Measurements from ENCODE around the gene JMY.

Gene JMY

DNA sequence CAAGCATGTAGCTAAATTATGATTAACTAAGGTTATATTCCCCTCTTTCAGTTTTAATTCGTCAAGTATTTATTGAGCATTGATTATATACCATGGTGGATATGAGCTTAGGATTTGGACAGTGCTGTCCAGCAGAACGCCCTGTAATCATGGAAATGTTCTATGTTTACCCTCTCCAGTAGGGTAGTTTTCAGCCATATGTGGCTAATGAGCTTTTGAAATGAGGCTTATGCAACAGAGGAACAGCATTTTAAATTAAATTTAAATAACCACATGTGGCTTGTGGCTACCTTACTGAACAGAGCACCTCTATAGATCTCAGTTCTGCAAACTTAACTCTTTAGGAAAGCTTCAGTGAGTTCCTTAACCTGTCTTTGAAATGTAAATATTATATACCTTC lies 59.1 kb downstream of the JMY start:
- DNase-seq (ENCODE audit: low read depth in 2 of 2): no peak

DNA sequence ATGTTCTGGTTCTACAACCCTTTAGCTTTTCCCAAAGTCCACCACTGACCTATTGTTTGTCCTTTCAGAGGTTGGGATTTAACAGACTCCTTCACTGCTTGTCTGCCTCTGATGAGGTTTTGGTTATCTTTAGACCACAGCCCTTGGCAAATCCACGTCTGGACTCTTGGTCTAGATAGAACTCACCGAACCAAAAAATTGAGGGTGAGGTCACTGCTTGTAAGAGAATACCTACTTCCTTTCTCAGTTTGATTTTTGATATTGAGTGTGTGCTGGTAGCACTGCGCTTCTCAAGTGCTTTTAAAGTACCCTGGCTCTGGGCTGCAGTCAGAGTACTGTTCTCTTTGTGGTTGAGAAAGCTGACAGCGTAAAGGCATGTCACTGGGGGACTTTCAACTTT lies 61.7 kb downstream of the JMY start:
- no peak for DNase-seq (ENCODE audit: low read depth in 2 of 2)

DNA sequence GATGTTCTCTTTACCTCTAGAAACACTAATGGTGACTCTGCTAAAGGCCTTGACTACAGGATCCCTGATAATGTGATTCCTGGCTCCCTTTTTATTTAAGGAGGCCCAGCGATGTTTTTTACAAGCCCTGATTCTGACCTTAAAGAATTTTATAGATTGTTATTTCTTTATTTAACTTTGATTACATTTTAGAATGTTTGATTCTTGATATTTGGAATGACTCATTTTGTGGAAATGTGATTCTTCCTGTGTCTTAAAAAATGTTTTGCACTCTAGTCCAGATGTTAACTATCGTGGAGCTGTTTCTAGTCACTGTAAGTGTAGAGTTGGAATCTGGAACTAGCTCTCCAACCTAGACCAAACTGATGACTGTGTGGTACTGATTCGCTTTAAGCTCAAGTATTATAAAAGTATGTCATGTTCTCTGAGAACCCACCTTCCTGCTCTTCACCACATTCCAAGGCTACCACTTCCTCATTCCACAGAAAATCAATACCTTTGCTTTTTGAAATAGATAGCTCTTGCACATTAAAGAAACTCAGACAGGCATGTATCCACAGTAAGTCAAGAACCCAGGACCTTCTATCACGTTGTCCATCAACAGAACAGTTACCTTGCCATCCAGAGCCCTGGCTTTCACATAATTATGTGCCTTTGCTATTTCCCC lies 65.2 kb downstream of the JMY start:
- no peak for DNase-seq (ENCODE audit: low read depth in 2 of 2)

DNA sequence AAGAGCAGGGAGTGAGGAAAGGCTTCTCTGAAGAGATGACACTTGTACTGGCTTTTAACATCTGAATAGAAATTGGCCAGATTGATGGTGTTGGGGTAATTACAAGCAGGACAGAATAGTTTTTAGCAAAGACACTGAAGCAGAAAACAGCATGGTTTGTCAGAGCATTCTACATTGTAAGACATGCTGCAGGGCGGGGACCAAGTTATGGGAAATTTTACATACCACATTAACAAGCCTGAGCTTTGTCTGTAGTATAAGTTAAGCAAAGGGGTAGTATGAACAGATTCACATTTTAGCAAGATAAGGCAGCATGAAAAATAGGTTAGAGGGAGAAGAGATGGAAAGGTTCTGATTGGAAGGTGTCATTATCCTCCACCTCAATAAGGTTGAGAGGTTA lies 66.5 kb downstream of the JMY start:
- DNase-seq (ENCODE audit: low read depth in 2 of 2): no peak

DNA sequence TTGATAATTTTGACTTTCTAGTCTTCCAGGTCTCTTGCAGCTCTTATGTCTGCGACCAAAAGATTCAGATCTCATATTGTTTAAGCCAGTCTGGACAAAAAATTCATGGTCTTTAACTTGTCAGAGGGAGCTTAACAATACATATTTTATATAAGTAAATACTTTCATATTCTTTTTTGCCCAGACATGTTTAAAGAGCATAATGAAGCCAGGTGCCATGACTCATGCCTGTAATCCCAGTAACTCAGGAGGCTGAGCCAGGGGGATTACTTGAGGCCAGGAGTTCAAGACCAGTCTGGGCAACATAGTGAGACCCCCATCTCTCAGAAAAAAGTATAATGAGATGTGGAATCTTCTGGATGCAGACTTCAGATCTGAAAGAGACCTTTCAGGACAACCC lies 69.8 kb downstream of the JMY start:
- no peak for DNase-seq (ENCODE audit: low read depth in 2 of 2)

DNA sequence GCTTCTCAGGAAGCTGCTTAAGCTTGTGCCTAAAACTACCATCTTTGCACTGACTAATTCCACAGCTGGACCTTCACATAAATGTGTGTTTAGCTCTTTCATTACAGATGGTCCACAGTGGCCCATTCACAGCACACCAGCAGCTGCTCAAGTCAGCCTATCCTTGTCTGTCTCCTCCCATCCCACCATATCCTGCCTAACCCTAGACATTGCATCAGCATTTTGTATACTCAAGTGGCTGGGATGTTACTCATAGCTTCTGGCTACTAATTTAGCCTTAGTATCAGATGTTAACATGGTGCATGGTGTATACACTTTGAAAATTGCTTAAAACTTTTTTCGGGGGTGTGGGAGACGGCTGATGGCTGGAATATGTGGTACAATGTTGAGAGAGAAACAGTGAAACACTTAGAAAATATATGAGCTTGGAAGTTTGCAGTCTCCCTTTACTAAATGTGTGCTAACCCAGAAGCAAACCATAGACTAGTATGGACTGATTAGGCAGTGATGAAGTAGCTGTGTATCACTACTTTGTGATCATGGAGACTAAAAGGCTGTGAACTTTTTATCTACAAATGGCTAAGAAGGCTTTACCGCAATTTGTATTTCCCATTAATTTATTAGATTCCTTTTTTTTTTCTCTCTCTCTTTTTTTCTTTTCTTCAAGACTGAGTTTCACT lies 83.1 kb downstream of the JMY start:
- DNase-seq (ENCODE audit: low read depth in 2 of 2): no peak

DNA sequence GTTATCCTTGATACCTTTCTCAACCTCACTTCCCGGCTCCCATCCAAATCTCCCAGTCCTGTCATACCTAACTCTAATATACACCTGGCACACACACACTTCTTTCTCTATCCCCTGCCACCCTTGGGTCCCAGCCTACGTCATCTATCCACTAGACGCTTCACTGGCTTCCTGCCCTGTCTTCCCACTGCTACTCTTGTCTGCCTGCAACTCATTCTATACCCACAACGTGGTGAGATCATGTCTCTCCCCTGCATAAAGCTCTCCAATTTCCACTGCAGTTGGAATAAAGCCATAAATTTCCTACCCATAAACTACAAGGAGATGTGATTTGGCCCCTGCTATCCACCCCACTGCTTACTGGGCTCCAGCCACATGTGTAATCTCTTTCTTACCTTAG lies 93.5 kb downstream of the JMY start:
- DNase-seq (ENCODE audit: low read depth in 2 of 2): no peak

DNA sequence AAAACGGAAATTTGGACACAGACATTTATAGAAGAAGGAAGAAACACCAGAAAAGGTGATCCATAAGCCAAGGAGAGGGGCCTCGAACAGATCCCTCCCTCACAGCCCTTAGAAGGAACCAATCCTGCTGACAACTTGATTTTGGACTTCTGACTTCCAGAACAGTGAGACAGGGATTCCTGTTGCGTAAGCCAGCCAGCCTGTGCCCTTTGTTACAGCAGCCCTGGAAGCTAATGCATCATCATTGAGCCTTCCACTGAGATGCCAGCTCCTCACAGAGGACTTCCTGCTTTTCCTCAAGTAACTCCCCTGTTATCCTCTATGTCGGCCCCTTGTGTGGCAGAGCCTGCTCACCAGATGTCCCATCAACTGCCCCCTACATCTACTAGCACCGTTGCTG lies 94.1 kb downstream of the JMY start:
- no peak for DNase-seq (ENCODE audit: low read depth in 2 of 2)

DNA sequence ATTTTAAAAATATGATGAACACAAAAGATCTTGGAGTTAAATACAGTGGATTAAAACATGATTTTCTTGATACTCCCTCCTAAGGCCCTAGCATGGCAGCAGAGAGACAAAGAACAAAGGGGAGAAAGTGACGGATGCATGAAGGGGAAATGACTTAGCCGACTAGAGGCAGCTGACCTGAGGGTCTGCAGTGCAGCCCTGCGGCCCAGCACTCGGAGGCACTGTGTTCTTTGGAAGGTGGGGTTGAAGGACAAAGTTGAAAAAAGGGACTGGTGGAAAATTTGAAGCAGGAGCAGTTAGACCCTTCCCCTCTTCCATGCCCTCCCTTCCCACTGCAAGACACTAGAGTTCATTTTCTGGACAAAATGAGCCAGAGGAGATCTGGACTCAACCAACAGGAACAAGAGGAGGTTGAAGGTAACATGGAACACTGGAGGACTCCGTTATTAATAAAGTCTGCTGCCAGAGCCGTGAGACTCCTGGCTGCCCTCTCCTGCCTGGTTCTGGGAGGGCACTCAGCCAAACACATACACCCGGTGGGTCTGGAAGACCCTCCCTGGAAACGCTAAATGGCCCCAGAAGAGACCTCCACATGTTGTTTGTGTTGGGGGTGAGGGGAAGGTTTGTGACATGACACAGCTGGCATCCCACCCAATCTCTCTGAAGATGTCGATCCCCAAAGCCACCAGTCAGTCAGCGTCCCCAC lies 98.1 kb downstream of the JMY start:
- no peak for DNase-seq (ENCODE audit: low read depth in 2 of 2)

DNA sequence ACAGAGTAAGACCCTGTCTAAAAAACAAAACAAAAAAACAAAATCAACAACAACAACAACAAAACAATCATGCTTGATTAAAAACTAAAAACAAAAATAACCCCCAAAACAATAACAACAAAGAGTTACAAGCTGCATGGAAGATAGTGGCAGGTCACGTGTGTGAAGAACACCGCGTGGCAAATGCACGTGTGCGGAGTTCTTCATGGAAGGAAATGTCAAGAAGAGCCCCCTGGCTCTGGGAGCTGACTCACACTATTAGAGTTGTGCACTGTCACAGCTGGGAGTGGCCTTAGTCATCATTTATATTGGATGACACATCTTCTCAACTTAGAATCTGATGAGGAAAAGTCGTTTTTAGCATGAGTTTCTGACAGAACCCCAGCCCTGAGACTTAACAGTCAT lies 110.5 kb downstream of the JMY start:
- DNase-seq (ENCODE audit: low read depth in 2 of 2): no peak

DNA sequence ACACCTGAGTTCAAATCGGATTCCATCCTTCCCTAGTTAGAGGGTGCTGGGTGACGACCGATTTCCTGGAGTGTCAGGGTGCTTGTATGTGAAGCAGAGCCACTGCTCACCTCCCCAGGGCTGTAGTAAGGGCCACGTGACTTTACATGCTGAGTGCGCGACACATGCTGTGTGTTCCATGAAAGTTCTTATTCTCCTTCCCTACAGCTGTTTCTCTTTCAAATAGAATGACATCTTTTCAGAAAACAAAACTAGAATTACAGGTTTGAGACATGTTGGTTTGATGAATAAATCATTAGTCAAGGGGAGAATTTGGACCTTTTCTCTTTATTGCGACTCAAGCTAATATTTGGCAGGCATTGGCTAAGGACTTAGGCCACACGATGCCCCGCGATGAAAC lies 113.1 kb downstream of the JMY start:
- no peak for DNase-seq (ENCODE audit: low read depth in 2 of 2)

DNA sequence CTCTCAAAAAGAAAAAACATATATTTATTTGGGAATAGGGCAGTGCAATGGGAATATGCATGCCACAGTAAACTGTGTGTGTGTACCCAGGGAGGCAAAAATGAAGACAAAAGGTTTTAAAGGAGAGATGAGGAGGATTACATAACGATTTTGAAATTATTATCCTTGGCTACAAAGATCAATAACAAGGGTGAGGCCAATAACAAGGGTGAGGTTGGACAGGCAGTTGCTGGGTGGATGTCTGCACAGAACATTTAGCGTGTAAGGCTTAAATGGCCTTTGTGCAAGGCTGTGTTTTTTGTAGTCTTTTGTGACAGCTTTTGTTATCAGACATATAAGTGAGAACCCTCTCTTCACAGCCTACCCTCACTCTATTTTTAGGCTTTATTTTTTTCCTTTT lies 114.0 kb downstream of the JMY start:
- DNase-seq (ENCODE audit: low read depth in 2 of 2): no peak

DNA sequence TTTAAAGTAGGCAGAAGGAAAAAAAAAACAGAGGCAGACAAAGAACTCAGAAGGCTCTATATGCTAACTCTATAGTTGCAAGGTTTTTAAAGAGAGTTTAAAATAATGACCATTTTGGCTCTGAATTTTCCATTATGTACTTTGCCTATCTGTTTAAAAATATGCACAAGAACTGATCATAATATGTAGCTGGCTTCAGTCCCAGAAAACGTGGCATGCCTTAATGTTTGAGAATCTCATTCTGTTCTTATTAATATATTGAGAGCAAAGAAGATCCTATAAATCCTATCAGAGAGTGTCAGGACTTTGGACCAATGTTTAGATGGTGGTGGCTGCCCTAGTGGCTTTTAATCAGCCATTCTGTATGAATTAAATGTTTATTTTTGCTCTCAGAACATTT lies 121.5 kb downstream of the JMY start:
- DNase-seq (ENCODE audit: low read depth in 2 of 2): no peak
